Right kidney (tissue), 1 donor: ENCODE results near the gene DMD.
"Not testable (repeated sequence)": the region's sequence is repeated elsewhere in the genome, so short reads cannot be mapped to it uniquely, and the experiment has no call there.

Experiments
- DNase-seq: peaks from one replicate; pipeline ENCODE4 v3.0.0-alpha.2; 2016

The DMD gene

DNA sequence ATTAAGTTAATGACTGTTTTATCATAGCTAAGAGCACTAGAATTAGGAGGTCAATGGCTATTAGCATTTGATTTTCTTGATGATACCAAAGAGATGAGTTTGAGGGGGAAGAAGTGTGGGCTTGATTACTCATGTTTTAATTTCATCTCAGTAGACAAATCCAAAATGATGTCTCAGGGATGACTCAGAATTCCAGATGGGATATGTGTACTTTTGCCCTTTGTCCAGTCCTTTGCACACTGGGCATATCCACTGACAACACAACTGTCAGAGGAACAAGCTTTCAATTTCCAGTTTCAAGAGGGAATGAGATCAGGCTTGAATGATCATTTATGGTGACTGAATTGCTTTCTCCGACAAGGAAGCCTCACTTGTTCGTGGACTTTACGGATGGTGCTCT, 1814.2 kb downstream of the DMD start:
- DNase-seq, result no peak

DNA sequence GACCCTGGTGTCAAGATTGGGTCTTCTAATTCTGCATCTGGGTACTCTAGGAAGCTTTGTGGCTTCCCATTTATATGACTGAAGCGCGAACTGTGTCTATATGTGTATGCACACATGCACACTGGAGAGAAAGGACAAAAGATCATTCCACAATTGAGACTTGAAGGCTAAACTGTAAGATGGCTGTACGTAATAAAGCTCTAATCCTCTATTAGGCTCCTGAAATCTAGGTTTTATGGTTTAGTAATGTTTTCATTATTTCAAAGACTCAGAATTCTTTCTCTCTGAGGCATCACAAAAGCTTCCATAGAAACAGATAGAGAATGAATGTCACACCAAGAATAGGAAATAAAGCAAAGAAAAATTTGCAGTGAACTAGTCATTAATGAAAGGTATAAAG, 1818.8 kb downstream of the DMD start:
- no peak for DNase-seq

DNA sequence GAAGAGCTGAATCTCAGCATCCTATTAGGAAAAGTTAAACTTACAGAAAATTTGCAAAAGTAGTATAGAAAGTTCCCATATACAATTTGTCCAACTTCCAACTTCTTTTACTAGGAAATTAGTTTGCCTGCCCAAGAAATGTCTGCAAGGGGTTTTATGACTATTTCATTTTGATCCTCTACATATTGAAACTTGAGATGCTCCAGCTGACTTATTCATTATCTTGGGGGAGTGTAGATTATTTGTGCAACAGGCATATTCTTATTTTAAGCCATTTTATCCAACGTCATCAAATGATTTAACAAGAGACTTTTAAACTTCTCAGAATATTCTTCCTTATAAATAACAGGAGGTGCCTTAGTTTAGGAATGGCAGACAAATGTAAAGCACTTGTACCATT, 1822.4 kb downstream of the DMD start:
- no peak for DNase-seq

DNA sequence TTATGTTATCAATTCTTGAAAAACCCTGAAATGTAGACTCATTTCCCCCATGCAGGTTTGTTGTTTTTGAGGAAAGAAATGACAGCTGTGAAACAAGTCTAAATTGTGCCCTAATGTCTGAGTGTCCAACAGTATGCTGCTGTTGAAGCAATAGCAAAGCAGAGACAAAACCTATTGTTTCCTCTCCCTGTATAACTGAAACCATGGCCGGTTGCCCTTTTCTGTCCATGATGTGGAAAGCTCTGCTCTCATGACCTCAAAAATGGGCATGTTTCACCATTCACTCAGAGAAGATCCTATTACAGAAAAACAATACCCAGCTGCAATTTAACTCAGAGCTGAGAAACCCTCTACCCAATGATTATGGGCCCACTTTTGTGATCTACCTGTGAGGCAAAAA, 1826.9 kb downstream of the DMD start:
- DNase-seq, result no peak

DNA sequence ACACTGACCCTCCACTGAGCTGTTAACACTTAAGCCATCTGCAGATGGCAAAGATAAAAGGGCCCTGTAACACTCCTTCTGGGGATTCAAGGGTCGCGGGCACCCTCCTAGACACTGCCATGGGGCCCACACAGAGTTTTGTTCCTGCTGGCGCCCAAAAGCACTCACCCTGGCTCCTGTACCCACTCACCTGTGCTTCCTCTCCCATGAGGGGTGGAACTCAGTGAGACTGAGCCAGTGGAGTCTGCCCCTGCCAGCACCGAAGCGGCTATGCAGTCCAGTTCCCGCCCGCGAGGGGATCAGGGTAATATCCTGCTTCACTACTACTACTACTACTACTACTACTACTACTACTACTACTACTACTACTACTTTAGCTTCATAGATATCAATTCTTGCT, 1827.4 kb downstream of the DMD start:
- DNase-seq, result no peak

DNA sequence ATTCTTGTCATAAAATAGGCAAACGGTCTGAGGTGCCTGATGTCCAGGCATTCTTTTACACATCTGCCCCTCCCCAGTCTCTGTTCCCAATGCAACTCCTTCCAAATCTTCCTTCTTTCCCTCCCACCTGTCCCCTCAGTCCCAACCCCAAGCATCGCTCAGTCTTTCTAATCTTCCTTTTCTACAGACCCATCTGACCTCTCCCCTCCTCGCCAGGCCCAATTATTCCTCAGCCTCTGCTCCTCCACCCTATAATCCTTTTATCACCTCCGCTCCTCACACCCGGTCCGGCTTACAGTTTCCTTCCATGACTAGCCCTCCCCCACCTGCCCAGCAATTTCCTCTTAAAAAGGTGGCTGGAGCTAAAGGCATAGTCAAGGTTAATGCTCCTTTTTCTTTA, 1832.4 kb downstream of the DMD start:
- not testable (repeated sequence) for DNase-seq

DNA sequence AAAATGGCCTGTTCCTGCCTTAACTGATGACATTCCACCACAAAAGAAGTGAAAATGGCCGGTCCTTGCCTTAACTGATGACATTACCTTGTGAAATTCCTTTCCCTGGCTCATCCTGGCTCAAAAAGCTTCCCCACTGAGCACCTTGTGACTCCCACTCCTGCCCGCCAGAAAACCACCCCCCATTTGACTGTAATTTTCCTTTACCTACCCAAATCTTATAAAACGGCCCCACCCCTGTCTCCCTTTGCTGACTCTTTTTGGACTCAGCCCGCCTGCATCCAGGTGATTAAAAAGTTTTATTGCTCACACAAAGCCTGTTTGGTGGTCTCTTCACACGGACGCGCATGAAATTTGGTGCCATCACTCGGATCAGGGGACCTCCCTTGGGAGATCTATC, 1833.5 kb downstream of the DMD start:
- not testable (repeated sequence) for DNase-seq

DNA sequence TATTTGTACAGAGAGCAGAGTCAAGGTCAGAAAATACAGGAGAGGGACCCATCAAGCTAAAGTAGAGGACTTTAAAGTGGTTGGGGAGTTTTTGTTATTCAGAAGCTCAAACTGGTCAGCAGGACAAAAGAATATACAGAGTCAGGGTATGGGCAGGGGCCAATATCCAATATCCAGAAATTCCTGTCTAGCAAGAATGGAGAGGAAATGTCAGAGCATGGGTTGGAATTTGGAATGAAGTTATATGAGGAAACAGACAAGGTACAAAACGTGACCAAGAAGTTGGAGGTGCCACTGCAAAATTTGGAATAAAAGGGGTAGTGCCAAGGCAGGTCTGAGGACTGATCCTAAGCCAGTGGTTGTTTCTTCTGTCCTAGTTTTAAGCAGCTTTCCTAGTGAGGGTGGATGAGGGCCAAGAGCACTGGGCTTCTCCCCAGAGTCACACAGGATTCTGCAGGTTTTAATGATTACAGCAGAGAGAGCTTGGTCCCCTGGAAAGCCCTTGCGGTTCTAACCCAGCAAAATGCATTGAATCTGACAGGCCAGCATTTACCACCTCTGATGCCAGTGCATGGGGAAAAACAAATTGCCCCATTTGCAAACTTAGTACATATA, 1834.8 kb downstream of the DMD start:
- no peak for DNase-seq

DNA sequence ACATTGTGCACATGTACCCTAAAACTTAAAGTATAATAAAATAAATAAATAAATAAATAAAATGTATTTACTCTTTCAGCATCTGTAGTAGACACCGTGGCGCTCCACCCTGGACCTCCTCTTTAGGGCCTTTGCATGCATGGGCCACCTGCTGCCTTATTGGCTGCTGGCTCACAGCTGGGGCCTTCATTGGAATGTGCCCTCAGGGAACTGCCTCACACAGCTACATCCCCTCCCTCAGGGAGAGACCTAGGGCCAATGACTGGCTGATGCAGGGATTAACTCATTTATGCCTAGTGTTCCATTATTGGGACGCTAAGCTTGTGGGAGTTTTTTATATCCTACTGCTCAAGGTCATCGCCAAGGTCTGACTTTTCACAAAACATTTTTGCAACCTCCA, 1836.6 kb downstream of the DMD start:
- no peak for DNase-seq

DNA sequence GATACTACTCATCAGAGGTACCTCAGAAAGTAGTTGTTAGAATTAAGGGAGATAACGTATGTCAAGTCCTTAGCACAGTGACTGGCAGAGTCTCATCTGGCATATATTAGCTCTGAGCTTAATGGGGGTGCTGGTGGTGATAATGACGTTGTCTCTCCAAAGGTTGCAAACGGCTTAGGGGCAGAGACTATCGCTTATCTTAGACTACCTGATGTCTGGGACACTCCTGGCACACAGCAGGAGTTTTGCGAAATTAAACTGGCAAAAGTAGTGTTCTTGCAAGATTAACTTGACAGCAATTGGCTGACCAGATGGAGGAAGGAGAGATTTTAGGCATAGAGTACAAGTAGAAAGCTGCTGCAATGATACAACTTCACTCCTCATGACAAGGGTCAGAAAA, 1839.4 kb downstream of the DMD start:
- DNase-seq, result no peak

DNA sequence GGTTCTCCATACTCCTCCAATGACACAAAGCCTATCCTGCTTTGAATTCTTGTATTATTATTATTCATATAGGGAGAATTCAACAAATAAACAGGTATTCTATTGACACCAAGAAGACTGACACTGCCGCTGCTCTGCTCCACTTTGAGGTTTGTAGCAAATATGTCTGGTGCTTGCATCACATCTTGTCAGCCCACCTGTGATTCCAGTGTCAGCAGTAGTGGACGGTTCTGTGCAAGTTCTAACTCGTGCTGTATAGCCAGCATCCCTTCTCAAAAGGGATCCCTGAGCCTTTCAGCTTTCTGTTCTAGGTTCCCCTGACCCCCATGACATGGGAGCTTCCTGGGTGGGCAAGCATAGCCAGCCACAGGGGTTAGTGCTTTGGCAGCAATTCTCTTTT, 1843.5 kb downstream of the DMD start:
- no peak for DNase-seq

DNA sequence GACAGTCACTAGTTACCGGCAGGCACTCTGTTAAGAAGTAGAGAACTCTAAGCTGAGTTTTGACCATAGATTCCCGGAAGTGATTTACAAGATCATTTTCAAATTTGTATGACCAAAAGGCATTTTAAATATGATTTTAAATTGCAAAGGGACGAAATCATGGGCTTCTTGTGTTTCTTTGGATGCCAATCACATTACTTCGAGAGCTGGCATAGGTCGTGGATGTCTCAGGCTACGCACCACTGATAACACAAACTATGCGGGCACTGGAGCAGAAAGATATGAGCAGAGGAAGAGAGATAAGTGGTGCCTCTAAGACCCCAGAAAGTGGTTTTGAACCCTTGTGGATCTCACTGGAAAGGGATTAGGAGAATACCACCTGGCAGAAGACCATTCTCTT, 1845.3 kb downstream of the DMD start:
- no peak for DNase-seq

DNA sequence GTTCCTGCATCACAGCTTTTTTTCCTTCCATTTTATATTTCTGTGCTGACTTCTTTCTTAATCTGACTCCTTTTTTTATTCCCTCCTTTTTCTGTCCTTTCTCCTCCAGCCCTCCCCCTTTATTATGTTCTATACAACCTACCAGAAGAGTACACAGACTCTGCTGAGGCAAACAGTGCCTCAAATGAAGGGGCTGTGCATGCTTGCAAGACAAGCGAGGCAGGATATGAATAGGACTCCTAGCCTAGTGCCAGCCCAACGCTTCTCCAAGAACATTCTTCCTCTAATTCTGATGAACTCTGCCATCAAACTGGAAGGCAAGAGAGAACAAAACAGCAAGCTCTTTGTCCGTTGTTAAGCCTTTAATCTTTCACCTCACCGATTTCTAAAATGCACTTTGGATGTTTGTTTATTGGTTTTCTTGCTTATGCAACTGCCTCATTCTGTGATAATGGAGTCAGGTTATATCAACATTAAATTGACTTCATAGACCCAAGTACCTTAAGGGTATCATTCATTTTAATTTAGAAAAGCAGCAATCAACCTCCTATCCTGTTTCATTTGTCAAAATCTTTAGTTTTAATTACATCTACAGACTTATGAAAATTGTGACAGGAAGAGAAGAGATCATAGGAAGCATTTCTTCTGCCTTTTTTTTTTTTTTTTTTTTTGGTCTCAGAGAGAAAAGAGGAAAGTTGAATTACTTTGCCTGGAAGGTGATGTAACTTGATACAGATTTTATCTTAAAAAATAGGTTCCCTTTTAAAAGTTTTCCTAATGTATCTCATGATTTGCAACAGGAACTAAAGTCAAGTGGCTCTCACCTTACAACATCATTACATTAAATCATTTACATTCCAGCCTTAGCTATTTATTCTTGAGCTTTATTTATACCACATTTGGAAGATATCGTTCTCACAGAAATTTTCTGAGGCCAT, 1854.8 kb downstream of the DMD start:
- DNase-seq, result no peak

DNA sequence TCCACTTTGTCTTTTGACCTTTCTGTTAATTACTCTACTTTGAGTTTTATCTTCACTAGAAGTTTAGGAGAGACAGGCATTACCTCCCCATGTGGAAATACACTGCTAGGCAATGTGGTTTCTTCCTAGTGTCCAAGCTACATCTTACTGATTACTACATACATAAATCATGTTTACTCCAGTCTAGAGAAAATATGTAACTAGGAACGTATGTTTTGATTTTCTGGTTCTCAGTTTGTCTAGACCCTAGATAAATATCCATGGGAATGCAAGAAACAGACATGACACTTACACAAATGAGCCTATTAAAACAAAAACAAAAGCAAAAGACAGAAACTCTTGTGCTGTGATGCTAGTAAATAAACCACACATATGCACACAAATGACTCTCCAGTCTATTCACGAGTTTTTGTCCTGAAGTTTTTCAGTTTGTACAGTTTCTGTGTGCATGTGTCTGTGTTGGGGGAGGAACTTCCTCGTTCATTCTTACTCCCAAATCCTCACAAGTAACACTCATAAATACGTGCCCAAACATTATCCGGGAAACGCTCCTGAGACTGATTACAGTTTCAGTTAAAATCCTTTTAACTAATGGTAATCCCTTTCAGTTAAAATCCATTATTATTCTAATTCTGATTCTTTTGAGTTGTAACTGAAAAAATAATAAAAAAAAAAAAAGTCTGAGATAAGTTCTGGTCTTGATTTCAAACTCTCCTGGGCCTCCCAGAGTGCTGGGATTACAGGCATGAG, 1856.0 kb downstream of the DMD start:
- DNase-seq, result no peak

DNA sequence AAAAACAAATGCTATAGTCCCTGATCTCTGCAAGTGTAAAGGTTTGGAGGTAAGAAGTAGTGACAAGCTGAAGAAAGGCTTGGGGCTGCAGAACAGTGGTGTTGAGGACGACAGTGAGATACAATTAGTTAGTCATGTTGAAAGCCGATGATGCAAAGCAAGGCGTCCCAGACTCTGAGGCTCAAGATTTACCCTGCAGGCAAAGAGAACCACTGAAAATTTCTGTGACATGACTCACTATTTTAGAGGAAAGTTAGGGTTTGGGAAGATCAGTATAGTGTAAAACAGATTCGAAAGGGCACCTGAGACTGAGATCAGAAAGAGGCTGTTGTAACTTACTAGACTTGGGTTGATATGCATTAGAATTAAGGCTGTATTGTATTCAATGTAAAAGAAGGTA, 1858.3 kb downstream of the DMD start:
- no peak for DNase-seq

DNA sequence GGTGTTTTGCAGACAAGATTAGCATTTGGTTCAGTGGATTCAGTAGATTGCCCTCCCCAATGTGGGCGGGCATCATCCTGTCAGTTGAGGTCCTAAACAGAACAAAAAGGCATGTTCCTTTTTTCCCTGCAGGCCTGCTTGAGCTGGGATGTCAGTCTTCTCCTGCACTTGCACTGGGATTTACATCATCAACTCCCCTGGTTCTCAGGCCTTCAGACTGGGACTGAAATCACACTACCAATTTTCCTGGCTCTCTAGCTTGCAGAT, 1860.6 kb downstream of the DMD start:
- DNase-seq, result no peak

DNA sequence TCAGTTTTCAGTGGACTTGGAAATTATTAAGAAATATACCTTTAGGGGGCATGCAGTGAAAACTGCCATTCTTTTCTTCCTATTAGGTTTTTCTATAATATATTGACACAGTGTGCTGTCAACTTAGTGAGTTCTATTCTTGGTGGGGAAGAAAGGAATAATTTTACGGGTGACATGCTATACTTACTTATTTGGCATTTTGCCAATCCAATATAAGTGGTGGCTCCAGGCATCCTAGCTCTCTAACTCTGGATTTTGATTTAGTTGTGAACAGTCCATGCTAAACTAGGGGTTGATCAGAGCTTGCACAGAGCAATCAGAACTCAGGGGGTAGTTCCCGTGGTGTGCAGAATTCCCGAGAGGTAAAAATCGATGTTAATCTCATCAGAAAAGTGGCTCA, 1861.8 kb downstream of the DMD start:
- DNase-seq, result no peak

DNA sequence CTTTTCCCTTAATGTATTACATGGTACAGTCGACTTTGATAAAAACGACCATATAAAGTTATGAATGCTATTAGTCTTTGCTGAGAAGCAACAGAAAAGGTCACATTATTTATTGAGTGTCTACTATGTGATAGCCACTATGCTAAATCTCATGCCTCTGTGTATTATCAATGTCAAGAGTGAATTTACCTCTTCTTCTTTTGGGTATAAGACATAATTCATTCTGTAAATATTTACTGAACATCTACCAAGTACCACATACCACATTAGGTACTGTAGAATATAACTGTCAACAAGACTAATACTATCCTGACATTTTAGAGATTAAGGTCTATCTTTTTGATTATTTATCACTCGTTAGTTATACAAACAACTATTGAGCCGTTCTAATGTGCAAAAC, 1870.8 kb downstream of the DMD start:
- no peak for DNase-seq

DNA sequence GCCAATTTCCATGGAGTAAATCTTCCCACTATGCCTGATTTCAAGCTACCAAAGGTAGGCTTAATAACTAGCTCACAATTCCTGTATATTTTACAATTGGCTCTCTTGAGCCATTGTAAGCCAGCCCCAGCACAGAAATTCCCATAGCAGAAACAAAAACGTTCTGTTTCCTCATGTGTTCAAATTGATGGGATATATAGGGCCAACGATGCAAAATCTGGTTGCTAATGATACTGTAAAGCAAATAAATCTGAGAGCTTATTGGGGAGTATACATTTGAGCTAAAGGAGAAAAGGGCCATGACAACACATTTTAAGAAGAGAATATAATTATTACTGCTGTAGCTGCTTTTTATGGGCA, 1872.4 kb downstream of the DMD start:
- DNase-seq, result no peak

DNA sequence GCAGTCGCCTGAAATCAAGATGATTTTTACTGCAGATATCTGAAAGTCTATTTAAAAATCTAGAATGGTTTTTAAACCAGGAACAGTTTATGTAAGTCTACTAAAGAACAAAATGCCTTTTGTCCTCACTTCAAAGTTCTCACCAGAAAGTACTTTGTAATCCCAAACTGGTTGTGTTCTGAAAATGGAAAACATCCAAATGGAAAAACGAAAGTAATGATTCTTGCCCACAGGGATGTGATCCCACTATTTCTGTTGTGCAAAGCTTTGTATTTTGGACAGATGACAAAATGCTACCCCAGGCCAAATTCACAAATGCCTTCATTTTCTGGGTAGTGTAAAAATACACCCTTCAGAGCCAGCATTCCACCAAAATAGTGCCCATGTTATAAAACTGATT, 1874.0 kb downstream of the DMD start:
- no peak for DNase-seq

DNA sequence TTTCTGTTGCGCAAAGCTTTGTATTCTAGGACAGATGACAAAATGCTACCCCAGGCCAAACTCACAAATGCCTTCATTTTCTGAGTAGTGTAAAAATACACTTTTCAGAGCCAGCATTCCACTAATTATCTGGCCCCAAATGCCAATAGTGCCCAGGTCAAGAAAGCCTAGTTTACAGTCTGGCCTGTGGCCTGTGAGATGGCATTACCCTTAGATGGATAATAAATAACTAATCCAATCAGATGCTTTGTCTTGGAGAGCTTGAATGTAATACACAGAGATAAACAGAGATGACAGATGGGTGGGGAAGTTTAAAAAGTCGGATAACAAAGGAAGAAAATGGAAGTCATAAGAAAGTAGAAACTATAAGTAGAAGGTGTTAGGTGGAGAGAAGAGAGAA, 1874.9 kb downstream of the DMD start:
- no peak for DNase-seq

DNA sequence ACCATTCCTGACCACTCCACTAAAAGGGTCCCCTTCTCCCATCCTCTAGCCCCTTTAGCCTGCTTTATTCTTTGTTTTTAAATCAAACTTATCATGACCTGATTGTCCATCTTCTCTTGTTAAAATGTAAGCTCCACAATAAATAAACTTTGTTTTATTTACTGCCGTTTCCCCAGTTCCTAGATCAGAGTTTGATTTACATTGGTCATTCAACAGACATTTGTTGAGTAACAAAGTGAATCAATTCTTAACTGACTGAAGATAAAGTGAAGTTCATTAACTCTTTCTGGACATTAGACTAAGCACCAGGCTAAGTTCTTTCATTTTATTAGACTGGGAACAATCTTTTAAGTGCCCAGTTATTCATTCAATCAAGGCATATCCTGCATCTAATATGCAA, 1876.4 kb downstream of the DMD start:
- no peak for DNase-seq

DNA sequence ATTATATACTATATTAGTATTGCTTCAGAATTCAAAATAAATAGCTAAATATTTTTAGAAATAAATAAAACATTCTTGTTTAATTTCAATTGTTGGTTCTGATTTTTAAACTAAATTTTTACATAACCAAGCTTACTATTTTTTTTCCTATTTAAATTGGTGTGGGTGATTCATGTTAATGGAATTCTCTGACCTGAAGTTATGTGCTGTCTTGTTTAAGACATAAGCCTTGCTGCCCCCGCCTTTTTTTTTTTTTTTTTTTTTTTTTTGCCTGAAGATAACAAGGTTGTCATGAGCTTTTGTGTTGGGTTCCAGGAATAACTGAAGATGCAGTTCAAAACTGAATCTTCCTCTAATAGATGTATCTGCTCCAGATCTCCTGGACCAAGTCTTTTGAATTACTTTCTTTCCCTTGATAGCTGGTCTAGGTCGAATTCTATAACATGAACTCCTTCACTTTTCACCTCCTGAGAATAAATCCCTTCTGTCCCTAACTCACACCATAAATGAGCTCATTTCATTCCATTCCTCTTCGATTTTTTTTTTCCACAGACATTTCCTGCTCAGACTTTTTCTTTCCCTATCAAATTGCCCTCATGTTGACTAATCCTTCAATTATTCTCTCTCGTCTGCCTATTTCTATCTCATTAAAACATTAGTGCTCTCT, 1878.1 kb downstream of the DMD start:
- no peak for DNase-seq
